Endothelial cell of umbilical vein (primary cell): Measurements from ENCODE around the gene ZDHHC11. TPM values are rescaled to one million over a fixed set of nuclear protein-coding genes. Genes with fewer than 3 reads are reported as not detected.

Source experiments
- BruUV-seq: library from RNA; stranded (reverse); fragments of 400-500 nt; replicated peaks from 2 replicates; lab custom pipeline; 2021; lab: Mats Ljungman, UMichigan
- CTCF ChIA-PET: fragments of 300-600, 350-600 bp; sonication (Branson Sonifier 250); formaldehyde crosslinking; loops from one replicate; lab custom pipeline; 2021; ENCODE audit warnings: antibody characterized with exemption, inconsistent platforms; lab: Charles Lee
- POLR2A ChIA-PET: fragments of 300-600, 350-600 bp; sonication (Branson Sonifier 250); formaldehyde crosslinking; loops from one replicate; lab custom pipeline; 2021; ENCODE audit warnings: antibody characterized with exemption, inconsistent platforms; lab: Charles Lee
- DNase-seq: peaks from one replicate; pipeline ENCODE4 v3.0.0-alpha.2; 2011; ENCODE audit warnings: low read depth, low spot score
- FAIRE-seq: peaks from 2 replicates; lab custom pipeline; 2011; peaks lifted over from hg19 to GRCh38; lab: Jason Lieb, UNC
- H2AFZ ChIP-seq: 2 replicates; pipeline ENCODE4 v1.6.0; 2012; ENCODE audit warnings: low read depth, low read length, control low read depth, inconsistent platforms
- H3K27ac ChIP-seq: 2 replicates; pipeline ENCODE4 v1.5.1; 2011; ENCODE audit warnings: low read depth, mild to moderate bottlenecking, control low read depth, low read length, moderate library complexity; ENCODE audit not compliant: insufficient read depth
- H3K27me3 ChIP-seq, 2 experiments: 2 replicates each; pipeline versions ENCODE4 v1.6.0 to v1.6.1; 2011; ENCODE audit warnings: low read length in 2 of 2, mixed read lengths in 1 of 2; ENCODE audit not compliant: control insufficient read depth in 2 of 2, insufficient read depth in 2 of 2
- H3K36me3 ChIP-seq, 2 experiments: 2 replicates in 1 of 2; 3 replicates in 1 of 2; pipeline ENCODE4 v1.5.1; 2011; ENCODE audit warnings: low read length in 2 of 2, mild to moderate bottlenecking in 1 of 2, moderate library complexity in 1 of 2; ENCODE audit not compliant: control insufficient read depth in 2 of 2, insufficient read depth in 2 of 2; ENCODE audit errors: extremely low read depth in 1 of 2
- H3K4me1 ChIP-seq: 3 replicates; pipeline ENCODE4 v1.5.1; 2011; ENCODE audit warnings: mild to moderate bottlenecking, low read length; ENCODE audit not compliant: control insufficient read depth, insufficient read depth; ENCODE audit errors: extremely low read depth
- H3K4me2 ChIP-seq: 2 replicates; pipeline ENCODE4 v1.6.1; 2011; ENCODE audit warnings: low read length, control low read depth, mixed read lengths; ENCODE audit not compliant: insufficient read depth
- H3K4me3 ChIP-seq, 3 experiments: fragments of 200-600 bp in 1 of 3; sonication (generic), shearing (Covaris generic) in 1 of 3; replicated peaks in 1 of 3; 2 replicates each; pipeline ENCODE4 v1.5.1; 2011 to 2016; ENCODE audit warnings: control low read depth in 3 of 3, low read length in 3 of 3, mild to moderate bottlenecking in 2 of 3, inconsistent platforms in 1 of 3, low read depth in 1 of 3, moderate library complexity in 1 of 3; ENCODE audit not compliant: insufficient read depth in 1 of 3
- H3K79me2 ChIP-seq: 2 replicates; pipeline ENCODE4 v1.6.0; 2012; ENCODE audit warnings: low read length, inconsistent platforms; ENCODE audit not compliant: control insufficient read depth, insufficient read depth
- H3K9ac ChIP-seq: replicated peaks from 2 replicates; pipeline ENCODE3; 2011; ENCODE audit warnings: low read length, control low read depth; ENCODE audit not compliant: insufficient read depth; ENCODE audit errors: extremely low read depth
- H3K9me1 ChIP-seq: replicated peaks from 3 replicates; pipeline ENCODE4 v1.6.0; 2011; ENCODE audit warnings: mild to moderate bottlenecking, low read length; ENCODE audit not compliant: control insufficient read depth, insufficient read depth; ENCODE audit errors: extremely low read depth
- H3K9me3 ChIP-seq: replicated peaks from 2 replicates; pipeline ENCODE4 v1.5.1; 2012; ENCODE audit warnings: low read length, inconsistent platforms; ENCODE audit not compliant: control insufficient read depth, insufficient read depth
- H4K20me1 ChIP-seq: replicated peaks from 2 replicates; pipeline ENCODE3; 2011; ENCODE audit warnings: mild to moderate bottlenecking, low read length; ENCODE audit not compliant: control insufficient read depth, insufficient read depth; ENCODE audit errors: extremely low read depth
- CTCF ChIP-seq, 2 donors: IDR thresholded peaks; 1 replicate in 1 of 2; 2 replicates in 1 of 2; pipeline ENCODE4 v1.5.1; 2011; ENCODE audit warnings: low read length in 2 of 2, mild to moderate bottlenecking in 2 of 2, moderate library complexity in 2 of 2, control low read depth in 1 of 2, inconsistent platforms in 1 of 2, low read depth in 1 of 2; ENCODE audit not compliant: insufficient read depth in 1 of 2; ENCODE audit errors: extremely low read depth in 1 of 2
- EZH2 ChIP-seq: IDR thresholded peaks from 2 replicates; pipeline ENCODE4 v1.6.1; 2012; ENCODE audit warnings: borderline replicate concordance, low read depth, mild to moderate bottlenecking, moderate library complexity, low read length, inconsistent platforms; ENCODE audit not compliant: severe bottlenecking
- MAX ChIP-seq: IDR thresholded peaks from 2 replicates; pipeline ENCODE4 v1.6.1; 2011; ENCODE audit not compliant: insufficient read depth, insufficient read length
- POLR2A ChIP-seq: IDR thresholded peaks from 2 replicates; pipeline ENCODE4 v1.6.1; 2012; ENCODE audit warnings: low read depth, mild to moderate bottlenecking, control low read depth, low read length
- POLR2AphosphoS5 ChIP-seq: IDR thresholded peaks from 2 replicates; pipeline ENCODE4 v1.6.1; 2012; ENCODE audit warnings: low read depth, mild to moderate bottlenecking, control low read depth, low read length, moderate library complexity; ENCODE audit not compliant: insufficient read depth
- dilution Hi-C: fragments of 300-500 bp; cut with MboI; formaldehyde crosslinking; loops from one replicate; pipeline ENCODE4 v1.15.0; 2019; ENCODE audit warnings: low sequenced_read_pairs; ENCODE audit not compliant: extremely low pct_ligation_motif_present
- intact Hi-C: fragments of 100-400 bp; cut with micrococcal nuclease; formaldehyde crosslinking; loops from one replicate; pipeline ENCODE4 v1.10.0; 2022
- polyA plus RNA-seq, 4 experiments: library from polyadenylated mRNA; depleted of rRNA in 3 of 4; stranded (reverse) in 3 of 4; unstranded in 1 of 4; fragments of >200 nt; gene quantifications; 2 replicates each; pipeline versions ENCODE4 v1.2.1 to v1.2.3, GENCODE V29; 2011 to 2012; ENCODE audit warnings: missing spikeins in 1 of 4
- total RNA-seq: library from RNA; stranded (reverse); gene quantifications from 2 replicates; pipeline ENCODE4 v1.2.3, GENCODE V29; 2021

The ZDHHC11 gene
- total and polyA plus RNA-seq, 2 donors (not counting 3 experiments of a cell fraction or from before 2014, with no cell fraction given), result 0.35 to 4.4 TPM

GRCh38 chr5:892394-893136, 41.8 kb upstream of the ZDHHC11 start, which contains the start of the genes BRD9 and TRIP13:
Gene BRD9, minus strand, starts transcription at chr5:892801. Its CDS starts 144 bp downstream, at chr5:892657.
Gene TRIP13, plus strand, starts transcription at chr5:892884. Its CDS starts 115 bp downstream, at chr5:892999.
- ChIA-PET POLR2A (interaction anchor here (0.6 kb wide), 1 partner anchor 281 kb away, joined by 3 read pairs; no protein-coding TSS in a partner anchor), CTCF (interaction anchor here (1.0 to 4.7 kb wide), 7 partner anchors 10 to 234 kb away, joined by 3 to 29 read pairs (median 4); no protein-coding TSS in a partner anchor)
- TF ChIP-seq MAX, result peak; percentile 48
- peak; percentile 67 for TF ChIP-seq POLR2A
- TF ChIP-seq EZH2, result no peak
- peak; percentile 96 for TF ChIP-seq POLR2AphosphoS5
- Histone ChIP-seq H3K4me3 (peak within 1 kb of the TSS; percentile 56 to 69 (median 63)), H3K27me3 (no peaks in the 10 kb centered on the region), H4K20me1 (no peaks in the 10 kb centered on the region), H3K4me1 (peaks cover 14% of the 10 kb centered on the region), H3K27ac (peak within 1 kb of the TSS; percentile 82), H2AFZ (peak within 1 kb of the TSS; percentile 88), H3K9ac (peak within 1 kb of the TSS; percentile 72), H3K9me3 (no peaks in the 10 kb centered on the region), H3K79me2 (peaks cover 68% of the 10 kb centered on the region), H3K36me3 (peaks cover 0 to 19% of the 10 kb centered on the region in 2 experiments), H3K9me1 (no peaks in the 10 kb centered on the region), H3K4me2 (peak within 1 kb of the TSS; percentile 87)
- DNase-seq (peak; percentile 74), FAIRE-seq (peak; percentile 70)
- BruUV-seq, result no TSS peak
- dilution Hi-C loops (no loop called here), intact Hi-C loops (loop anchor here (1.0 to 2.0 kb wide), 2 partner anchors 20 to 65 kb away; no protein-coding TSS in a partner anchor)

- dilution Hi-C loops (no loop called here), intact Hi-C loops (loop anchor here (1.0 to 2.0 kb wide), 2 partner anchors 19 to 65 kb away; no protein-coding TSS in a partner anchor)
- ChIA-PET POLR2A (interaction anchor here (0.6 kb wide), 1 partner anchor 280 kb away, joined by 3 read pairs; no protein-coding TSS in a partner anchor), CTCF (interaction anchor here (1.0 to 4.7 kb wide), 7 partner anchors 11 to 234 kb away, joined by 3 to 29 read pairs (median 4); no protein-coding TSS in a partner anchor)
- peaks cover 67% of the 10 kb centered on the region for H3K79me2 ChIP-seq
- H3K9me1 ChIP-seq, result no peaks in the 10 kb centered on the region
- peak overlapping the region; percentile 72 for H3K9ac ChIP-seq
- BruUV-seq, result TSS peak; percentile 19
- H3K9me3 ChIP-seq, result no peaks in the 10 kb centered on the region
- H2AFZ ChIP-seq, result peak overlapping the region; percentile 41
- TF ChIP-seq POLR2AphosphoS5 (no peak), CTCF (IDR thresholded peaks at IDR 0.05; ENCODE audit: extremely low read depth in 1 of 2, insufficient read depth in 1 of 2, low read depth in 1 of 2, low read length in 2 of 2) (no peak)
- peak; percentile 37 for DNase-seq
- H3K36me3 ChIP-seq, result peaks cover 0 to 25% of the 10 kb centered on the region in 2 experiments
- H3K27ac ChIP-seq, result peak overlapping the region; percentile 82
- no peak for FAIRE-seq
- H3K4me1 ChIP-seq, result peaks cover 14% of the 10 kb centered on the region
- no peaks in the 10 kb centered on the region for H4K20me1 ChIP-seq
- H3K4me2 ChIP-seq, result peak overlapping the region; percentile 9
- no peaks in the 10 kb centered on the region for H3K27me3 ChIP-seq
- peak overlapping the region; percentile 56 to 69 (median 63) for H3K4me3 ChIP-seq
Measured at GRCh38 chr5:891837-892393, 41.1 kb upstream of the ZDHHC11 start.
